GM18868 (cell line): Measurements from ENCODE around the gene FANCD2.
"Not testable (repeated sequence)": the region's sequence is repeated elsewhere in the genome, so short reads cannot be mapped to it uniquely, and the experiment has no call there.

Experiments used
- ATAC-seq: cut with Tn5 transposase; IDR thresholded peaks from one replicate; pipeline ENCODE4 v1.9.1; 2021; ENCODE audit warnings: mild to moderate bottlenecking, moderate library complexity; ENCODE audit not compliant: unreplicated experiment

The FANCD2 gene

DNA sequence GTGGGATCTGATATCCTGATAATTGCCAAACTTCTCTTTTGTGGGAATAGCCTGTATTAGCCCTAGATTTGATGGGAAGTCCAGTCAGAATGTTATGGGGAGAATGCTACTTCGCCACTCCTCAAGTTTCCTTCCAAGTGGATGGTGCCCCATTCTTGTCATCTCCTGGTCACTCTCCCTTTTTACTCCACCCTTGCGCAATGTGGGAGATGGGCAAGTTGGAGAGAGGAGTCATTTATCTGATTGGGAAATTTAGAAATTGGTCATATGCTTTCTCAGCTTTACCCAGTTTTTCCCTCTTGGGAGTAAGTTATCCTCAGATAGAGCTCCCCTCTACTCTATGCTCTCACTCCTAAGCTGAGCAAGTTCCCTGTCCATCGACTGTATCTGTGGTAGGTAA lies 67.4 kb downstream of the FANCD2 start:
- ATAC-seq: no peak

DNA sequence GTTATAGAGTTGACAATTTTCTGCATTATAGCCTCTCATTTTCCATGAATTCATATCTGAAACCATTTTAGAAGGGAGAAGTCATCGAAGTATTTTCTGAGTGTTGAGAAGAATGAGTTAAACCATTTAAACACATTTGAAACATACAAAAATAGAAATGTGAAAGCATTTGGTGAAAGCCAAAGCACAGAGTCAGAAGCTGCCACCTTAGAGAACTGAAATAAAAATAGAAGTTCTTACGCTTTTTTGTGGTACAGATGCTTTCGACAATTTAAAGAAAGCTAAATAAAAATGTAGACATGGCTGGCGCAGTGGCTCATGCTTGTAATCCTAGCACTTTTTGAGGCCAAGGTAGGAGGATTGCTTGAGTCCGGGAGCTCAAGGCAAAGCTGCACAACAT lies 72.8 kb downstream of the FANCD2 start:
- ATAC-seq: no peak

DNA sequence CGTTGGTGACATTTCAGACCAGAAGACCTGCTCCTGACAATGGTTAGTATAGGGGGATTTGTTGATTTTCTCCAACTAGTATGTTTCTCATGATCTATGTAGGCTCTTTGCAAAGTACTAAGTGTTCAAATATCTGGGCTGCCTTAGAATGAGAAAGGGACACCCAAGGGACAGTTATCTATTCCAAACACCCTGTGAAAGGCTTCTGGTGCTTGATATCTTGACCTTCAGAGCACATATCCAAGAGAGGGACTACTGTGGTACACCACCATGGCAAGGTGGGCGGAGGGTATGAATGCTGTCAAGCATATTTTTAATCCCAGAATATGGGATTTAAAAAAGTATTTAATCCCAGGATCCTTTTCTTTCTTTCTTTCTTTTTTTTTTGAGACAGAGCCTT lies 80.7 kb downstream of the FANCD2 start:
- no peak for ATAC-seq

DNA sequence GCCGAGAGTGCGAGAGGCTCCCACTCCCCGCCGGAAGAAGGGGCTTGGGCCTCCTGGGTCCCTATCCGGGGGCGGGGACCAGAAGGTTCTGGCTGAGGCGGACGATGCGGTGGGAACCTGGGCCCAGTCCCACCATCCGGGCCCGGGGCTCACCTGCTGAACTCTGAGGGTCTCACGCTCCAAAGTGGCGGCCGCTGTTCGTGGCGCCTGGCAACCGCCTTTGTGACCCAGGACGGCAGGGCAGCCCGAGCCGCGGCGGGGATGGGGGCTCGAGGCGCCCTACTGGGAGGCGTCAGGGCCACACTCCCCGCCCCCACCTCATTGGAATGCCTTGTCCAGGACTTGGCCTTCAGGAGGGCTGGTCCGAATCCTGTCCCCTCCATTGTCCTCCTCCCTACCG lies 81.9 kb downstream of the FANCD2 start, which contains the start of gene FANCD2OS:
FANCD2OS (minus strand) TSS at position 165 of the 400 bp plus-strand sequence. CDS start 3,481 bp downstream, outside the sequence.
- ATAC-seq: no peak

DNA sequence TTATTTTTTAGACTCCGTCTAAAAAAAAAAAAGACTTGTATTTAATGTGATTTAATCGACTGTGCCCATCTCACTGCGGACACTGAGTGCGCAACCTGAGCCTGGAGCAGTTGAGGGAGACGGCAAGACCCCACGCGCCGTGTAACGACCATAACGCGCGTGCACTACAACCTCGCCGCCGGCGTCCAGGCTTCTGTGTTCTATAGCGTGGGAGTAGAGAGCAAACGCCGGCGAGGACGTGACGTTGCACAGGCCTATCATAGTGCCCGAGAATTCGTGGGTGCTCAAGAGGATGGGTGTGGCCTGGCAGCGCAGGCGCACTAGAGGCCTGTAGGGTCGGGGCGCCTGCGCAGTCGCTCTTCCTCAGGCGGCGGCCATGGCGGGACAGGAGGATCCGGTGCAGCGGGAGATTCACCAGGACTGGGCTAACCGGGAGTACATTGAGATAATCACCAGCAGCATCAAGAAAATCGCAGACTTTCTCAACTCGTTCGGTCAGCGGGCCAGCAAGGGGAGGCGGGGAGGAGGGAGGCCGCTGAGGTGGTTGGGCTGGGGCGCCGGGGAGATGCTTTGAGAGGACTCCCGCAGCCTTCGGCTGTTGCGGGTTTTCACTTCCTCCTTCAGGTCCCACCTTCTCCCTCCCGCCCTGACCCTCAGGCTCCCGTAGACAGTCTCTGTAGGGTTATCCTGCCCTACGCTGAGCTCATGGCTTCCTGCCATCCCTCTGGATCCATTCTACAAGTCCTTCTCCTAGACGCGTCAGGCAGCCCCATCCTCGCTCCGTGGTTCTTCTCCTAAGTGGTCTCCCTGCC lies 89.3 kb downstream of the FANCD2 start, which contains the start of gene BRK1:
BRK1 (plus strand) TSS at position 350 of the 812 bp plus-strand sequence; CDS start at position 377, 27 bp downstream.
- peak; percentile 94 for ATAC-seq

DNA sequence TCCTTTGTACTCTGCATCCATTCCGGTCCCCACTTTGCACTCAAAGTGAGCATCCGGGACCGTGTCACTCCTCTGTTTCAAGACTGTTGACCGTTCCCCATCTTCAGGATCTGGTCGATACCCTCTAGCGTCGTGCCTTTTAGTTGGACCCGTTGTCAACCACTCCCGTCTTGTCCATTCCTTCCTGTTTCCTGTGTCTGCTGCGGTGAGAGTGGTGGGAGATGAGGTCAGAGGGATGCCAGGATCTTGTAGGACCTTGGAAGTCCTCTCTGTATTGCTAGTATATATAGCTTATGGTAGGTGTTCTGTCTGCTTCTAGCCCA lies 89.9 kb downstream of the FANCD2 start:
- ATAC-seq: no peak

DNA sequence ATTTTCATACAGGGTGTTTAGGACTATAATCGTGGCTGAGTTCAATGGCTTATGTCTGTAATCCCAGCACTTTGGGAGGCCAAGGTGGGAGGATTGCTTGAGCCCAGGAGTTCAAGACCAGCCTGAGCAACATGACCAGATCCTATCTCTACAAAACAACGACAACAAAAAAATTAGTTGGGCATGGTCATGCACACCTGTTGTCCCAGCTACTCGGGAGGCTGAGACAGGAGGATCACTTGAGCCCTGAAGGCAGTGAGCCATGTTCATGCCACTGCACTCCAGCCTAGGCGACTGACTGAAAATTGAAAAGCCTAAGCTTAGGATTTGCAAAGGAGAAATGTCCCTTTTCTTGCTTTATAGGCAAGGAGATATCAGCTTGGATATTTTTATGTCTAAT lies 90.7 kb downstream of the FANCD2 start:
- no peak for ATAC-seq

DNA sequence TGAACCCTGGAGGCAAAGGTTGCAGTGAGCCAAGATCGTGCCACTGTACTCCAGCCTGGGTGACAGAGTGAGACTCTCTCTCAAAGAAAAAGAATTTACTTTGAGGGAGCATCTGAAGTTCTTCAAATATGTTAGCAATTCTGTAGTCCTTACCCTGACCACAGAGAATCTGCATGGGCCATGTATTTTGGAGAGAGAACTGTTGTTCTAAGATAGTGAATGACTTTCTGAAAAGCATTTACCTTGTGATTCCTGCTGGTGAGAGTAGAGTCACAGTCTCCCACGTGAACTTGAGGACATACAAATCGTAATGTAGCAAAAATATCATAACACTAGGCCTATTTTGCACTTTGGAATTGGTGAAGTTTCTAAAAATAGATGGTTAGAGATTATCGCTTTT lies 93.1 kb downstream of the FANCD2 start:
- no peak for ATAC-seq

DNA sequence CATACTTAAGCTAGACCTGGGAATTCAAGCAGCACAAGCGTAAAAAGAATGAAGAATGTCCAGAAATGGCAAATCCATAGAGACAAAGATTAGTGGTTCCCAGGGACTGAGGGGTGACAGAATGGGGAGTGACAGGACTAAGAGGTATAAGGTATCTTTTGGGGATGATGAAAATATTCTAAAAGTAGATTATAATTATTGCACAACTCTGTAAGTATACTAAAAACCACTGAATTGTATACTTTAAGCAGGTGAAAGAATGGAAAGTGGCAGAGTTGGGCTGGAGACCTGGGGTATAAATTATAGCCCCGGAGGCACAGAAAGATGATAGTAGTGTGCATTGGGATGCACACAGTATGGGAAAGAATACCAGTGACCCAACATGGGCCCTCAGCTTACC lies 94.8 kb downstream of the FANCD2 start:
- ATAC-seq: no peak

DNA sequence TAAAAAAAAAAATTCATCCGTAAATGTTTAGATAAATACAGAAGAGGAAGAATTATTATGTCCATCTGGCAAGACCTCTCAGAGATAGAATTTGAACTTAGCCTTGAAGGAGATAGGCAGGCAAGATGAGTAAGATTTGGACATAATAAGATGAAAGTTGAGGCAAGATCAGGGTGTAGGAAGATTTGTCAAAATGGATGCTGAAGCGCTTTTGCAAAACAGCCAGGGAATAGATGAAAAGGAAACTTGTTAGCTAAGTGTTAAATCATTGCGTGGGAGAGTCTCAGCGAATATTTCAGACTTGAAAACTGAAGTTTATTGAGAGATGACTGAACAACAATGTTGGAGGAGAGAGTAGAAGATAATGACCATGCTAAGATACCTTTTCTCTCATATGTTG lies 96.5 kb downstream of the FANCD2 start:
- no peak for ATAC-seq

DNA sequence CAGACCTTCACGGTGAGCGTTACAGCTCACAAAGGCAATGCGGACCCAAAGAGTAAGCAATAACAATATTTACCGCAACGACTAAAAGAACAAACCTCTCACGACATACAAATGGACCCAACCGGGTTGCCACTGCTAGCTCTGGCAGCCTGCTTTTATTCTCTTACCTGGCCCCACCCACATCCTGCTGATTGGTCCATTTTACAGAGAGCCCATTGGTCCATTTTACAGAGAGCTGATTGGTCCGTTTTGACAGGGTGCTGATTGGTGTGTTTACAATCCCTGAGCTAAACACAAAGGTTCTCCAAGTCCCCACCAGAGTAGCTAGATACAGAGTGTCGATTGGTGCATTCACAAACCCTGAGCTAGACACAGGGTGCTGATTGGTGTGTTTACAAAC lies 109.6 kb downstream of the FANCD2 start:
- ATAC-seq: not testable (repeated sequence)

DNA sequence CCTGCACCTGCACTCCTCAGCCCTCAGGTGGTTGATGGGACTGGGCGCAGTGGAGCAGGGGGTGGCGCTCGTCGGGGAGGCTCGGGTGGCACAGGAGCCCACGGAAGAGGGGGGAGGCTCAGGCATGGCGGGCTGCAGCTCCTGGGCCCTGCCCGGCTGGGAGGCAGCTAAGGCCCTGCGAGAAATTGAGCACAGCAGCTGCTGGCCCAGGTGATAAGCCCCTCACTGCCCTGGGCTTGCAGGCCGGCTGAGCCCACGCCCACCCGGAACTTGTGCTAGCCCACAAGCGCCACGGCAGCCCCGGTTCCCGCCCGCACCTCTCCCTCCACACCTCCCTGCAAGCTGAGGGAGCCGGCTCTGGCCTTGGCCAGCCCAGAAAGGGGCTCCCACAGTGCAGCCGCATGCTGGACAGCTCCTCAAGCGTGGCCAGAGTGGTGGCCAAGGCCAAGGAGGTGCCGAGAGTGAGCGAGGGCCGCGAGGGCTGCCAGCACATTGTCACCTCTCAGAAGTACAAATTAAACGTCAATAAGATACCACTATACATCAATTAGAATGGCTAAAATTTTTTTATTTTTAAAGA lies 110.3 kb downstream of the FANCD2 start:
- ATAC-seq: no peak

DNA sequence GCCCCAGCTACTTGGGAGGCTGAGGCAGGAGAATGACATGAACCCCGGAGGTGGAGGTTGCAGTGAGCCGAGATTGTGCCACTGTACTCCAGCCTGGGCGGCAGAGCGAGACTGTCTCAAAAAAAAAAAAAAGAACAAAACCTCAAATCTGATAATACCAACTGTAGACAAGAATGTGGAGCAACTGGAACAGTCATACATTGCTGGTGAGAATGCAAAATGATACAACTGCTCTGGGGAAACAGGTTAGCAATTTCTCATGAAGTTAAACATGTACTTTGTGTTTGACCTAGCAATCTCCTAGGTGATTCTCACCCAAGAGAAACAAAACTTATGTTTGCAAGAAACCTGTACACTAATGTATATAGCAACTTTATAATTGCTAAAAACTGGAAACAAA lies 110.9 kb downstream of the FANCD2 start:
- ATAC-seq: no peak

DNA sequence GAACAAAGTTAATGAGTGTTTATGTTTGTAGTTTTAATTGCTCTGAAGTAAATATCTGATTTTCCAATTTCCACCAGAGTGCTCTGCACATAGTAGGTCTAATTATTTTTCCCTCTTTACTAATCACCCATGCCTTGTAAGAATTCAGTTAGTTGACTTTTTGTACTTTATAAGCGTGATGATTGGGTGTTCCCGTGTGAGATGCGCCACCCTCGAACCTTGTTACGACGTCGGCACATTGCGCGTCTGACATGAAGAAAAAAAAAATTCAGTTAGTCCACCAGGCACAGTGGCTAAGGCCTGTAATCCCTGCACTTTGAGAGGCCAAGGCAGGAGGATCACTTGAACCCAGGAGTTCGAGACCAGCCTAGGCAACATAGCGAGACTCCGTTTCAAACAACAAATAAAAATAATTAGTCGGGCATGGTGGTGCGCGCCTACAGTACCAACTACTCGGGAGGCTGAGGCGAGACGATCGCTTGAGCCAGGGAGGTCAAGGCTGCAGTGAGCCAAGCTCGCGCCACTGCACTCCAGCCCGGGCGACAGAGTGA lies 114.8 kb downstream of the FANCD2 start:
- no peak for ATAC-seq

DNA sequence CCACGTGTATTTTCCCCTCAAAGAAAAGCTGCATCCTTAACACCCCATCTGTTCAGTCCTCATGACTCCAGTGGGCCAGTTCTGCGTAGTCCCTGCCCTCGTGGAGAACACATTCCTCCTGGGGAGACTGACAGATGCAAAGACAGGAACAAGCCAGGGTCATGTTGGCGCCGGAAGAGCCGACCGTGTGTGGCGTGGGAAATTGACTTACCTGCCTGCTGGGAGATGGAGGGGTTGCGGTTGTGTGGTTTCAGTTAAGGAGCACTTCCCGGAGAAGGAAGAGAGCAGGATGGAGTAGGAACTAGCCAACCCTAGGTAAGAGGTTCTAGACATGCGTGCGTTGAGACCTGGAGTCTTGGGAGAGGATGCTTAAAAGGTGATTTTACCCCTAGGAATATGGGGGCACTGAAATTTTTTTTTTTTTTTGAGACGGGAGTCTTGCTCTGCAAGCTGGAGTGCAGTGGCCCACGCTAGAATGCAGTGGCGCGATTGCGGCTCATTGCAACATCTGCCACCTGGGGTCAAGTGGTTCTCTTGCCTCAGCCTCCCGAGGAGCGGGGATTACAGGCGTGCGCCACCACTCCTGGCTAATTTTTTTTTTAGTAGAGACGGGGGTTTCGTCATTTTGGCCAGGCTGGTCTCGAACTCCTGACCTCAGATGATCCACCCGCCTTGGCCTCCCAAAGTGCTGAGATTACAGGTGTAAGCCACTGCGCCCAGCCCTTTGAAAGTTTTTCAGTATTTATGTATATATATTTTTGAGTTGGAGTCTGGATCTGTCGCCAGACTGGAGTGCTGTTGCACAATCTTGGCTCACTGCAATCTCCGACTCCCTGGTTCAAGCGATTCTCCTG lies 116.7 kb downstream of the FANCD2 start:
- ATAC-seq: no peak

DNA sequence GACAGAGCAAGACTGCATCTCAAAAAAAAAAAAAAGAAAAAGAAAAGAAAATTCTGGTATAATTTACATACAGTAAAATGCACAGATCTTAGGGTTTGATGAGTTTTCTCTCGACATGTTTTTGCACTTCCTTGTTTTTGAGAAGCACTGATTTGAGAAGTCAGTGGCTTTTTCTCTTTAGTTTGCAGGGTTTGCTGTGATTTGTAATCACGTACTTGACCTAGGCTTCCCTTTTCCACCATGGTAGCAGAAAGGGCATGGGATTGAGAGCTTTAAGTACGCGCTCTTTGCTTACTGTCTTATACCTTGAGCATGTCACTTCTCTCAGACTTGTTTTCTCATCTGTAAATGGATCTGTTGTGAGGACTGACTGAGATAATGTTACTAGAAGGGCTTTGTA lies 119.4 kb downstream of the FANCD2 start:
- ATAC-seq: no peak

DNA sequence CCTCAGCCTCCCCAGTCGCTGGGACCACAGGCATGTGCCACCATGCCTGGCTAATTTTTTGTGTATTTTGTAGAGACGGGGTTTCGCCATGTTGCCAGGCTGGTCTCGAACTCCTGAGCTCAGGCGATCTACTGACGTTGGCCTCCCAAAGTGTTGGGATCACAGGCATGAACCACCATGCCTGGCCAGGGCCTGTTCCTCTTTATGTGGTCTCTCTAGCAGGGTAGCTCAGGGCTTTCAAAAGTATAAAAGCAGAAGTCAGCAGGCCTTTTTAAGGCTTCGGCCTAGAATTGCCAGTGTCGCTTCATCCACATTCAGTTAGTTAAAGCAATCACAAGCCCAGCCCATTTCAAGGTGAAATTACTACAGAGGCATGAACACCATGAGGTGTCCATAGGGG lies 123.0 kb downstream of the FANCD2 start:
- ATAC-seq: no peak

DNA sequence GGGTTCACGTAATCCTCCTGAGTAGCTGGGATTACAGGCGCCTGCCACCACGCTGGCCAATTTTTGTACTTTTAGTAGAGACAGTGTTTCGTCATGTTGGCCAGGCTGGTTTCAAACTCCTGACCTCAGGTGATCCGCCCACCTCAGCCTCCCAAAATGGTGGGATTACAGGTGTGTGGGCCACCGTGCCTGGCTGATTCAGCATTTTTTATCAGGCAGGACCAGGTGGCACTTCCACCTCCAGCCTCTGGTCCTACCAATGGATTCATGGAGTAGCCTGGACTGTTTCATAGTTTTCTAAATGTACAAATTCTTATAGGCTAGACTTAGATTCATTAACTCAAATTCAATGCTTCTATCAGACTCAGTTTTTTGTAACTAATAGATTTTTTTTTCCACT lies 124.8 kb downstream of the FANCD2 start:
- ATAC-seq: no peak
